NCI-H460 (cell line): Measurements from ENCODE around the gene PROK1. TPM values are rescaled to one million over a fixed set of nuclear protein-coding genes. Genes with fewer than 3 reads are reported as not detected.
A peak's percentile ranks its signal among the peaks of the same experiment; 100 is the strongest.

ENCODE experiments used
- DNase-seq: peaks from one replicate; pipeline ENCODE4 v3.0.0-alpha.2; 2016; ENCODE audit warnings: low read depth; ENCODE audit errors: extremely low read depth
- total RNA-seq: library from RNA; depleted of rRNA; stranded (reverse); fragments of >200 nt; shearing (Covaris generic); gene quantifications from 2 replicates; pipeline ENCODE4 v1.2.3, GENCODE V29; 2014

Gene PROK1
- total RNA-seq, 1 experiment from 2014 or later = not detected

GRCh38 chr1:110485725-110486124 is 34.8 kb downstream of the PROK1 start:
- DNase-seq = no peak

- no peak for DNase-seq
Measured at GRCh38 chr1:110487726-110488125, 36.8 kb downstream of the PROK1 start.

- no peak for DNase-seq
Measured at GRCh38 chr1:110488161-110488560, 37.2 kb downstream of the PROK1 start.

- no peak for DNase-seq
Measured at GRCh38 chr1:110488867-110489266, 37.9 kb downstream of the PROK1 start.

GRCh38 chr1:110489406-110489805 is 38.5 kb downstream of the PROK1 start:
- no peak for DNase-seq

- DNase-seq = no peak
Measured at GRCh38 chr1:110489973-110490542, 39.1 kb downstream of the PROK1 start.

GRCh38 chr1:110490791-110491451 is 40.0 kb downstream of the PROK1 start:
- no peak for DNase-seq

GRCh38 chr1:110492573-110492972 is 41.6 kb downstream of the PROK1 start:
- no peak for DNase-seq

GRCh38 chr1:110493059-110493699 is 42.2 kb downstream of the PROK1 start:
- no peak for DNase-seq

- DNase-seq = no peak
Measured at GRCh38 chr1:110494036-110494435, 43.1 kb downstream of the PROK1 start.

- DNase-seq = no peak
Measured at GRCh38 chr1:110494522-110495406, 43.8 kb downstream of the PROK1 start.

GRCh38 chr1:110495926-110496600 is 45.1 kb downstream of the PROK1 start:
- peak; percentile 63 for DNase-seq

GRCh38 chr1:110498270-110498669 is 47.3 kb downstream of the PROK1 start:
- no peak for DNase-seq

GRCh38 chr1:110501488-110502132 is 50.7 kb downstream of the PROK1 start:
- DNase-seq = no peak

- no peak for DNase-seq
Measured at GRCh38 chr1:110502402-110503151, 51.6 kb downstream of the PROK1 start.

GRCh38 chr1:110503471-110503870 is 52.5 kb downstream of the PROK1 start:
- no peak for DNase-seq

GRCh38 chr1:110504226-110504625 is 53.3 kb downstream of the PROK1 start:
- no peak for DNase-seq

- DNase-seq = no peak
Measured at GRCh38 chr1:110505596-110505995, 54.6 kb downstream of the PROK1 start.

- no peak for DNase-seq
Measured at GRCh38 chr1:110506541-110506940, 55.6 kb downstream of the PROK1 start.
